Measurements from ENCODE around the gene WNK2. TPM values are rescaled to one million over a fixed set of nuclear protein-coding genes. Genes with fewer than 3 reads are reported as not detected.

WNK2 gene
- total RNA-seq, 2 experiments from 2014 or later = 1.7 to 2.8 TPM

DNA sequence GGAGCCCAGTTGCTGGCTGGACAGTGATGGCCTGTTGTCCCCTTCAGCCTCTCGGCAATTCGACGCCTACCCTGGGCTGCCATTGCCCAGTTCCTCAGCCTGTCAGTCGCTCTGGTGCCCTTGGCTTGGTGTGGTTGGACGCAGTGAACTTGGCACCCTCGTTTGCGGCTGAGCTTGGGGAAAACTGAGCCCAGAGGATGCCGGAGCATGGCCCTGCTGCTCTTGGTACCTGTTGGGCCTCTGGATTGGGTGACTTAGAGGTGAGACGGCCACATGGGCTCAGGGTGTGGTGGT is 16.5 kb downstream of the WNK2 start:
- Mint-ChIP-seq H3K4me3 (no peak overlapping the region), H3K4me1 (ENCODE audit: low read depth) (peaks cover 4% of the 10 kb centered on the region), H3K36me3 (ENCODE audit: low read depth) (no peaks in the 10 kb centered on the region), H3K27me3 (no peaks in the 10 kb centered on the region), H3K27ac (no peak overlapping the region), H3K9me3 (no peaks in the 10 kb centered on the region)
- ChIA-PET CTCF (no interaction called here), POLR2A (no interaction called here)
- no peak for DNase-seq
- no peak for ATAC-seq
- intact Hi-C loops (cut with micrococcal nuclease) = no loop called here
- TF ChIP-seq CTCF (IDR thresholded peaks at IDR 0.05) = no peak

DNA sequence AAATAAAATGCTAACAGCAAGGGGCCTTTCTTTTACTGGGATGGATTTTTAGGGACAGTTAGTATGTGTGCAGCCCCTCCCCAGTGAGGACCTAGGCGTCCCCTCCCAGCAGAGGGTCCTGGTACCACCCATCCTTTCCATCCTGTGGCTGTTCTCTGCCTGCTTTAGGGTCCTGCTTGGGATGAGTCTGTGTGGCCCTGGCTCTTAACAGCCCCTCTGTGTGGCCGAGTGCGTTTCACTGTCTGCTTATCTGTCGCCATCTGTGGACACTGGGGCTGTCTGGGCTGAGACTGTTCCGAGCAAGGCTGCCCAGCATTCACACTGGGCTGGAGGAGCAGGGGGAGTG is 17.0 kb downstream of the WNK2 start:
- TF ChIP-seq CTCF (IDR thresholded peaks at IDR 0.05) = no peak
- ChIA-PET CTCF (no interaction called here), POLR2A (no interaction called here)
- DNase-seq = no peak
- Mint-ChIP-seq H3K9me3 (no peaks in the 10 kb centered on the region), H3K4me1 (ENCODE audit: low read depth) (peaks cover 4% of the 10 kb centered on the region), H3K36me3 (ENCODE audit: low read depth) (no peaks in the 10 kb centered on the region), H3K27me3 (no peaks in the 10 kb centered on the region), H3K4me3 (no peak overlapping the region), H3K27ac (no peak overlapping the region)
- intact Hi-C loops (cut with micrococcal nuclease) = no loop called here
- no peak for ATAC-seq

DNA sequence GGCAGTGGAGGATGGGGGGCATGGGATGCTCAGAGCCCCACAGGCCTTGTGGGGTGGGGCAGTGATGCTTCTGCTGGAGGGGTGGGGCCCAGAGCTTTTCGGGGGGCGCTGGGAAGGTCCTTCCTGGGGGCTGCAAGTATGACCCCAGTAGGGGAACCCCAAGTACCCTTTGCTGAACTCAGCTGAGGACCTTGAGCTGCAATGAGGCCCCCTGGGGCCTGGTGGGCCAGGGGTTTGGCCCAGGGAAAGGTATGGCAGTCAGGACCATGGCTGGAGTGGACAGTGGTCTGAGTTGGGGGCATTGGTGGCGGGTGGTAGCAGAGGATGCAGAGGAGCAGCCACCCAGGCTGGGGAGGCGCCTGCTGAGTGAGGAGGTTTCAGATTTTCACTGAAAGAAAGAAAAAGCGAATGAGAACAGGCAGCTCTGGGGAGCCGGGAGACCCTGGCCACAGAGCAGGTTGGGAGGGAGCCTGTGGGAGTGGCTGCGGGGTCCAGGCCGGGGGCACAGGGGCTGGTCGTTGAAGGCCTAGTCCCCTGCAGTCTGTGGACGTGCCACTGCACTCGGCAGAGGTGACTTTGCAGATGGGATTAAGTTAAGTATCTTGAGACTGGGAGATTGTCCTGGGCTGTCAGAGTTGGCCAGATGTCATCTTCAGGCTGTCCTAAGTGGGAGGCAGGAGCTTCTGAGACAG is 19.2 kb downstream of the WNK2 start:
- Mint-ChIP-seq H3K27me3 (no peaks in the 10 kb centered on the region), H3K4me1 (ENCODE audit: low read depth) (peaks cover 4% of the 10 kb centered on the region), H3K36me3 (ENCODE audit: low read depth) (no peaks in the 10 kb centered on the region), H3K9me3 (no peaks in the 10 kb centered on the region), H3K27ac (no peak overlapping the region), H3K4me3 (no peak overlapping the region)
- no peak for TF ChIP-seq CTCF (IDR thresholded peaks at IDR 0.05)
- POLR2A ChIA-PET = interaction anchor here (1.0 kb wide), 1 partner anchor 22 kb away, joined by 3 read pairs; no protein-coding TSS in a partner anchor
- intact Hi-C loops (cut with micrococcal nuclease) = no loop called here
- DNase-seq (no peak), ATAC-seq (no peak)
- CTCF ChIA-PET = no interaction called here

- ATAC-seq (no peak), DNase-seq (no peak)
- POLR2A ChIA-PET = interaction anchor here (1.0 kb wide), 1 partner anchor 23 kb away, joined by 3 read pairs; no protein-coding TSS in a partner anchor
- peaks cover 4% of the 10 kb centered on the region for H3K4me1 Mint-ChIP-seq (ENCODE audit: low read depth)
- no peaks in the 10 kb centered on the region for H3K36me3 Mint-ChIP-seq (ENCODE audit: low read depth)
- H3K27me3 Mint-ChIP-seq = no peaks in the 10 kb centered on the region
- intact Hi-C loops (cut with micrococcal nuclease) = no loop called here
- H3K4me3 Mint-ChIP-seq = no peak overlapping the region
- H3K9me3 Mint-ChIP-seq = peaks cover 5% of the 10 kb centered on the region
- CTCF ChIA-PET = no interaction called here
- no peak overlapping the region for H3K27ac Mint-ChIP-seq
- TF ChIP-seq CTCF (IDR thresholded peaks at IDR 0.05) = no peak
These were observed 20.0 kb downstream of the WNK2 start for GRCh38 chr9:93203718-93204469.

DNA sequence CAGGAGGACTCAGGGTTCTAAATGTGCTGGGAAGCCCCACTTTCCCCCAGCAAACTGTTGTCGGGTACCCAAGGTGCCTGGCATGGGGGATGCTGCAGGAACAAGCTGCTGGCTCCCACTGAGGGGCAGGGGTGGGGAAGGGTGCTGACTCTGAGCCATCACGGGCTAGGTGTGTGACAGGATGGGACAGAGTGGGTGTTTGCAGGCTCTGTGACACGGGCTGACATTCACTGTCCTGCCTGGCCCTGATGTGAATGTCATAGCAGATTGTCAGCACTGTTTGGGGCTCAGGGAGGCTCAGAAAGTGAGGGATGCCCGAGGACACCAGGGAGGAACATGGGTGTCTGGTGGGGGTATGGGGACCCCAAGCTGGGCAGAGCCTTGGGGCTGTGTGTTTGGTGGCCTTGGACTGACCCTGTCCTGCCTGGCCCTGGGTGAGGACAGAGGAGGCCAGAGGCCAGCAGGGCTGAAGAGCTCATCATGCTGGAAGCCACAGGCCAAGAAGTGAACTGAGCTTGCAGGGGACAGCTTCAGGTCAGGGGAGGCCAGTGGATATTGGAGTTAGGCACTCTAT is 20.6 kb downstream of the WNK2 start:
- TF ChIP-seq CTCF (IDR thresholded peaks at IDR 0.05) = no peak
- ChIA-PET POLR2A (no interaction called here), CTCF (no interaction called here)
- Mint-ChIP-seq H3K27me3 (no peaks in the 10 kb centered on the region), H3K36me3 (ENCODE audit: low read depth) (no peaks in the 10 kb centered on the region), H3K4me3 (no peak overlapping the region), H3K4me1 (ENCODE audit: low read depth) (peaks cover 4% of the 10 kb centered on the region), H3K27ac (no peak overlapping the region), H3K9me3 (peaks cover 5% of the 10 kb centered on the region)
- DNase-seq (no peak), ATAC-seq (peak; percentile 17)
- intact Hi-C loops (cut with micrococcal nuclease) = no loop called here
